Transverse colon (tissue), 4 donors: Measurements from ENCODE around the gene ZNF202.

Experiments
- EP300 ChIP-seq: sonication (generic); formaldehyde crosslinking; IDR thresholded peaks from one replicate; pipeline ENCODE4 v1.6.1; 2017; ENCODE audit warnings: antibody characterized with exemption, low read depth
- POLR2A ChIP-seq: fragments of 450-650 bp; IDR thresholded peaks from one replicate; pipeline ENCODE4 v1.6.1; 2016; ENCODE audit warnings: antibody characterized with exemption, mild to moderate bottlenecking, moderate library complexity
- POLR2AphosphoS5 ChIP-seq, 3 donors: sonication (generic); formaldehyde crosslinking; IDR thresholded peaks; one replicate each; pipeline ENCODE4 v1.6.1; 2016; ENCODE audit warnings: antibody characterized with exemption in 3 of 3
- TF ChIP-seq, protein P1 (sequence below), 5 experiments: fragments of 200-600 bp in 3 of 5; fragments of 450-650 bp in 2 of 5; sonication (generic) in 3 of 5; IDR thresholded peaks; 1 replicate in 2 of 5; 2 replicates in 3 of 5; pipeline ENCODE4 v1.5.1; 2016 to 2017; ENCODE audit warnings: antibody characterized with exemption in 5 of 5, inconsistent platforms in 3 of 5, mild to moderate bottlenecking in 2 of 5, moderate library complexity in 1 of 5

DNA sequence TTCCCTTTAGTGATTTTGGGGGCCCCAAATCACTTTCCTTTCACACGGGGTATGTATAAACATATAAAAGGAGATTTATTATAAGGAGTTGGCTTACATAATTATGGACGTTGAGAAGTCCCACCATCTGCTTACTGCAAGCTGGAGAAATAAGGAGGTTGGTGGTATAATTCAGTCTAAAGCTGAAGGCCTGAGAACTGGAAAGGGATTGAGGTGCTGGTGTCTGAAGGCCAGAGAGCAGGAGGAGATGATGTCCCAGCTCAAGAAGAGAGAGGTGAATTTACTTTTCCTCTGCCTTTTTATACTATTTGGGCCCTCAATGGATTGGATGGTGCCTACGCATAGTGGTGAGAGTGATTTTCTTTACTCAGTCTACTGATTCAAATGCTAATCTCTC lies 1.3 kb upstream of the ZNF202 start:
- TF ChIP-seq POLR2AphosphoS5 (IDR thresholded peaks at IDR 0.05) (no peak), POLR2A (no peak), EP300 (no peak)
- TF ChIP-seq, protein P1, sequence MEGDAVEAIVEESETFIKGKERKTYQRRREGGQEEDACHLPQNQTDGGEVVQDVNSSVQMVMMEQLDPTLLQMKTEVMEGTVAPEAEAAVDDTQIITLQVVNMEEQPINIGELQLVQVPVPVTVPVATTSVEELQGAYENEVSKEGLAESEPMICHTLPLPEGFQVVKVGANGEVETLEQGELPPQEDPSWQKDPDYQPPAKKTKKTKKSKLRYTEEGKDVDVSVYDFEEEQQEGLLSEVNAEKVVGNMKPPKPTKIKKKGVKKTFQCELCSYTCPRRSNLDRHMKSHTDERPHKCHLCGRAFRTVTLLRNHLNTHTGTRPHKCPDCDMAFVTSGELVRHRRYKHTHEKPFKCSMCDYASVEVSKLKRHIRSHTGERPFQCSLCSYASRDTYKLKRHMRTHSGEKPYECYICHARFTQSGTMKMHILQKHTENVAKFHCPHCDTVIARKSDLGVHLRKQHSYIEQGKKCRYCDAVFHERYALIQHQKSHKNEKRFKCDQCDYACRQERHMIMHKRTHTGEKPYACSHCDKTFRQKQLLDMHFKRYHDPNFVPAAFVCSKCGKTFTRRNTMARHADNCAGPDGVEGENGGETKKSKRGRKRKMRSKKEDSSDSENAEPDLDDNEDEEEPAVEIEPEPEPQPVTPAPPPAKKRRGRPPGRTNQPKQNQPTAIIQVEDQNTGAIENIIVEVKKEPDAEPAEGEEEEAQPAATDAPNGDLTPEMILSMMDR (IDR thresholded peaks at IDR 0.05) = no peak
